Osteoblast (primary cell): ENCODE measurements around the gene ESPNL. TPM values are rescaled to one million over a fixed set of nuclear protein-coding genes. Genes with fewer than 3 reads are reported as not detected.

ENCODE experiments used
- DNase-seq: peaks from one replicate; pipeline ENCODE4 v3.0.0; 2011; ENCODE audit warnings: low spot score, mixed read lengths; ENCODE audit not compliant: insufficient read length; ENCODE audit errors: missing footprints
- H2AFZ ChIP-seq: 2 replicates; pipeline ENCODE4 v1.6.0; 2011; ENCODE audit warnings: mild to moderate bottlenecking, low read length
- H3K27ac ChIP-seq: 2 replicates; pipeline ENCODE4 v1.5.1; 2011; ENCODE audit warnings: mild to moderate bottlenecking, low read depth, low read length, moderate library complexity
- H3K27me3 ChIP-seq: 2 replicates; pipeline ENCODE4 v1.6.0; 2012; ENCODE audit warnings: mild to moderate bottlenecking, control low read depth, inconsistent platforms, low read length, moderate library complexity; ENCODE audit not compliant: insufficient read depth
- H3K36me3 ChIP-seq: 2 replicates; pipeline ENCODE4 v1.5.1; 2011; ENCODE audit warnings: mild to moderate bottlenecking, low read length, control low read depth, moderate library complexity; ENCODE audit not compliant: insufficient read depth
- H3K4me1 ChIP-seq: 2 replicates; pipeline ENCODE4 v1.5.1; 2011; ENCODE audit warnings: mild to moderate bottlenecking, low read length, control low read depth, moderate library complexity; ENCODE audit not compliant: insufficient read depth
- H3K4me2 ChIP-seq: 2 replicates; pipeline ENCODE4 v1.6.0; 2011; ENCODE audit warnings: mild to moderate bottlenecking, low read length; ENCODE audit not compliant: insufficient read depth
- H3K4me3 ChIP-seq: fragments of 200-600 bp; sonication (generic); 3 replicates; pipeline ENCODE4 v1.5.1; 2012; ENCODE audit warnings: mild to moderate bottlenecking, low read length, inconsistent platforms; ENCODE audit not compliant: insufficient read depth
- H3K79me2 ChIP-seq: 2 replicates; pipeline ENCODE4 v1.6.0; 2012; ENCODE audit warnings: mild to moderate bottlenecking, low read length, control low read depth, inconsistent platforms; ENCODE audit not compliant: insufficient read depth
- H3K9me3 ChIP-seq: 2 replicates; pipeline ENCODE4 v1.5.1; 2011; ENCODE audit warnings: low read depth, low read length, control low read depth
- H4K20me1 ChIP-seq: 2 replicates; pipeline ENCODE4 v1.6.0; 2012; ENCODE audit warnings: mild to moderate bottlenecking, low read length, control low read depth; ENCODE audit not compliant: insufficient read depth
- CTCF ChIP-seq: IDR thresholded peaks from 2 replicates; pipeline ENCODE4 v1.5.1; 2011; ENCODE audit warnings: mild to moderate bottlenecking, low read depth, low read length, moderate library complexity; ENCODE audit errors: extremely low read depth
- total RNA-seq: library from RNA; depleted of rRNA; stranded (reverse); fragments of >200 nt; gene quantifications from 2 replicates; pipeline ENCODE4 v1.2.3, GENCODE V29; 2012

Gene ESPNL
- total RNA-seq, 1 donor: 9.8 TPM

DNA sequence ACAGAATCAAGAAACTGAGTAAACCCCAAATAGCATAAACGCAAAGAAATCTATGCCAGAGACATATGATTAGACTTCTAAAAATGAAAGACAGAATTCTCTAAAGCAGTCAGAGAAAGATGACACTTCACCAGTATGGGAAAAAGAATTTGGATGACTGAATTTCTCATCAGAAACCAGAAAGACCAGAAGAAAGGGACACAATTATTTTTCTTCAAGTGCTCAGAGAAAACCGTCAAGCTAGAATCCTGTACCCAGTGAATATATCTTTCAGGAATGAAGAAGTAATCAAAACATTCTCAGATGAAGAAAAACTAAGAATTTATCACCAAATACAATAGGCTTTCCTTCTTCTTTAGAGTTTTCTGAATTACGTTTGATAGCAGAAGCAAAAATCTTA is 14.2 kb upstream of the ESPNL start:
- Histone ChIP-seq H3K79me2 (no peaks in the 10 kb centered on the region), H3K4me3 (no peak overlapping the region), H3K4me1 (no peaks in the 10 kb centered on the region), H3K4me2 (no peak overlapping the region), H4K20me1 (no peaks in the 10 kb centered on the region), H3K9me3 (no peaks in the 10 kb centered on the region), H3K27ac (no peak overlapping the region), H3K36me3 (peaks cover 14% of the 10 kb centered on the region), H2AFZ (no peak overlapping the region), H3K27me3 (no peaks in the 10 kb centered on the region)
- no peak for DNase-seq
- no peak for TF ChIP-seq CTCF

- no peaks in the 10 kb centered on the region for H3K79me2 ChIP-seq
- H2AFZ ChIP-seq: no peak overlapping the region
- no peak overlapping the region for H3K4me3 ChIP-seq
- no peaks in the 10 kb centered on the region for H4K20me1 ChIP-seq
- H3K36me3 ChIP-seq: peaks cover 14% of the 10 kb centered on the region
- no peak for TF ChIP-seq CTCF
- H3K27me3 ChIP-seq: no peaks in the 10 kb centered on the region
- H3K4me1 ChIP-seq: no peaks in the 10 kb centered on the region
- H3K27ac ChIP-seq: no peak overlapping the region
- H3K9me3 ChIP-seq: no peaks in the 10 kb centered on the region
- no peak for DNase-seq
- H3K4me2 ChIP-seq: no peak overlapping the region
These were observed 12.9 kb upstream of the ESPNL start for GRCh38 chr2:238087211-238087610.

DNA sequence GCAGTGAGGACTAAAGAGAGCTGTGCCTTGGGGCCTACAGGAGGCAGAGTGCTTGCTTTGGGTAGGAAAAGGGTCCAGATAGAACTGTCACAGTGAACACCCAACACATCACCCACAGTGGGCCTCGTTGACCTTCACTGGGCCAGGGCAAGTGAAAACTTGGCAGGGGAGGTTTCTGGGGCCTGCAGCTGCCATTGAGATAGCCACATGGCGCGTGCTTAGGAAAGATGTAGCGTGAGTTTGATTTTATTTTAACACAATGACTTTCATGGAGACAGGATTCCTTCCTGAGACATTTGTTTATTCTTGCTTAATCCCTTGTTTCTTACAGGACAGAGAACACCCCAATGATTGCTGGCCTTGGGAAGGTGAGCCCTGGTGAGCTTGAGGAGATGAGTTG is 9.3 kb upstream of the ESPNL start:
- DNase-seq: peak; percentile 22
- H3K9me3 ChIP-seq: no peaks in the 10 kb centered on the region
- H3K79me2 ChIP-seq: no peaks in the 10 kb centered on the region
- no peak overlapping the region for H3K27ac ChIP-seq
- no peaks in the 10 kb centered on the region for H4K20me1 ChIP-seq
- H2AFZ ChIP-seq: no peak overlapping the region
- no peak overlapping the region for H3K4me2 ChIP-seq
- TF ChIP-seq CTCF: no peak
- no peaks in the 10 kb centered on the region for H3K4me1 ChIP-seq
- no peaks in the 10 kb centered on the region for H3K36me3 ChIP-seq
- no peak overlapping the region for H3K4me3 ChIP-seq
- H3K27me3 ChIP-seq: no peaks in the 10 kb centered on the region

GRCh38 chr2:238091436-238092060 is 8.6 kb upstream of the ESPNL start:
- Histone ChIP-seq H3K9me3 (no peaks in the 10 kb centered on the region), H4K20me1 (no peaks in the 10 kb centered on the region), H3K4me3 (no peak overlapping the region), H3K27ac (no peak overlapping the region), H3K4me1 (no peaks in the 10 kb centered on the region), H3K4me2 (no peak overlapping the region), H2AFZ (no peak overlapping the region), H3K79me2 (no peaks in the 10 kb centered on the region), H3K36me3 (no peaks in the 10 kb centered on the region), H3K27me3 (no peaks in the 10 kb centered on the region)
- TF ChIP-seq CTCF: no peak
- DNase-seq: peak; percentile 39
